ENCODE data around the gene C11orf54. TPM values are rescaled to one million over a fixed set of nuclear protein-coding genes. Genes with fewer than 3 reads are reported as not detected.

Gene C11orf54
- total RNA-seq, 1 experiment from 2014 or later, result 18.0 TPM

DNA sequence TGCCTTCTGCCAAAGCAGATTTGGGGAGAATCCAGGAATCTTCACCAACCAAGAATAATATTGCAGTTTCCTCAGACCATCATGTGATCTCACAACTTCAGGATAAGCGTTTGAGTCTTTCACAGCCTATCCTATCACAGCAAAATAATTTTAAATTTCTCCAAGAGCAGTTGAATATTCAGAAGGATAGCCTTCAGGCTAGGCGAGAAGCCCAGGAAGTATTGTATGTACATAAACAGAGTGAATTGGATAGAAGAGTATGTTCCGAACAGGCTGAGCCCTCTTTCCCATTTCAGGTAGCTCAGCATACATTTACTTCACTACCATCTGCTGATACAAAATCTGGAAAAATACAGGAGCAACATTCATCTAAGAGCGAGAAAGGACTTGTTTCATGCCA lies 43.9 kb upstream of the C11orf54 start:
- no peaks in the 10 kb centered on the region for H3K79me1 ChIP-seq (ENCODE audit: insufficient read depth, low read depth, low read length, poor library complexity, severe bottlenecking)
- TF ChIP-seq, protein P1, sequence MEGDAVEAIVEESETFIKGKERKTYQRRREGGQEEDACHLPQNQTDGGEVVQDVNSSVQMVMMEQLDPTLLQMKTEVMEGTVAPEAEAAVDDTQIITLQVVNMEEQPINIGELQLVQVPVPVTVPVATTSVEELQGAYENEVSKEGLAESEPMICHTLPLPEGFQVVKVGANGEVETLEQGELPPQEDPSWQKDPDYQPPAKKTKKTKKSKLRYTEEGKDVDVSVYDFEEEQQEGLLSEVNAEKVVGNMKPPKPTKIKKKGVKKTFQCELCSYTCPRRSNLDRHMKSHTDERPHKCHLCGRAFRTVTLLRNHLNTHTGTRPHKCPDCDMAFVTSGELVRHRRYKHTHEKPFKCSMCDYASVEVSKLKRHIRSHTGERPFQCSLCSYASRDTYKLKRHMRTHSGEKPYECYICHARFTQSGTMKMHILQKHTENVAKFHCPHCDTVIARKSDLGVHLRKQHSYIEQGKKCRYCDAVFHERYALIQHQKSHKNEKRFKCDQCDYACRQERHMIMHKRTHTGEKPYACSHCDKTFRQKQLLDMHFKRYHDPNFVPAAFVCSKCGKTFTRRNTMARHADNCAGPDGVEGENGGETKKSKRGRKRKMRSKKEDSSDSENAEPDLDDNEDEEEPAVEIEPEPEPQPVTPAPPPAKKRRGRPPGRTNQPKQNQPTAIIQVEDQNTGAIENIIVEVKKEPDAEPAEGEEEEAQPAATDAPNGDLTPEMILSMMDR (conservative IDR thresholded peaks at IDR 0.05), result no peak
- H2BK15ac ChIP-seq (ENCODE audit: low read depth, low read length), result no peak overlapping the region
- no peak overlapping the region for H3K4me3 Mint-ChIP-seq
- no peak overlapping the region for H3K27ac Mint-ChIP-seq
- H3K9me3 Mint-ChIP-seq, result no peaks in the 10 kb centered on the region
- H4K5ac ChIP-seq (ENCODE audit: insufficient read length, low read depth, low read length), result no peak overlapping the region
- no peak overlapping the region for H3K4me2 ChIP-seq (ENCODE audit: insufficient read depth, insufficient read length, low read length)
- H2BK12ac ChIP-seq (ENCODE audit: insufficient read length, low read depth, low read length), result no peak overlapping the region
- H3K27me3 Mint-ChIP-seq (ENCODE audit: low read depth), result no peaks in the 10 kb centered on the region
- H3K23ac ChIP-seq (ENCODE audit: insufficient read length, low read depth, low read length), result no peak overlapping the region
- H3K79me2 ChIP-seq (ENCODE audit: insufficient read depth, low read length), result no peaks in the 10 kb centered on the region
- no peaks in the 10 kb centered on the region for H3K4me1 ChIP-seq (ENCODE audit: insufficient read depth, low read length)
- H3T11ph ChIP-seq (ENCODE audit: low read length), result no peak overlapping the region
- no peak overlapping the region for H2BK120ac ChIP-seq (ENCODE audit: low read depth, low read length, poor library complexity, severe bottlenecking)
- no peak overlapping the region for H2AK5ac ChIP-seq (ENCODE audit: insufficient read length, low read length)
- no peak overlapping the region for H2AFZ ChIP-seq (ENCODE audit: low read length)
- no peaks in the 10 kb centered on the region for H3K23me2 ChIP-seq (ENCODE audit: insufficient read length, low read depth, low read length, poor library complexity, severe bottlenecking)
- H3K18ac ChIP-seq (ENCODE audit: insufficient read length, low read depth, low read length), result no peak overlapping the region
- no peaks in the 10 kb centered on the region for H4K20me1 ChIP-seq (ENCODE audit: control insufficient read depth, insufficient read depth, insufficient read length)
- no peak overlapping the region for H4K91ac ChIP-seq (ENCODE audit: insufficient read length, low read depth, low read length)
- H3K14ac ChIP-seq (ENCODE audit: insufficient read depth, low read length), result no peak overlapping the region
- WGBS (ENCODE audit: extremely low coverage, insufficient read length, low lambda C conversion rate), result no CpG with 5 or more reads among the region's 4 CpGs
- H3K27ac ChIP-seq (ENCODE audit: insufficient read length, low read depth, low read length), result no peak overlapping the region
- no peak overlapping the region for H3K56ac ChIP-seq (ENCODE audit: insufficient read length, low read depth, low read length)
- H4K8ac ChIP-seq (replicated peaks; ENCODE audit: insufficient read length, low read depth, low read length), result no peak overlapping the region
- H3K9ac ChIP-seq (ENCODE audit: extremely low read depth, insufficient read length, low read length), result no peak overlapping the region
- H3K4me1 Mint-ChIP-seq, result no peaks in the 10 kb centered on the region
- no peak overlapping the region for H3K4ac ChIP-seq (ENCODE audit: low read depth, low read length)
- no peak overlapping the region for H2BK20ac ChIP-seq (ENCODE audit: low read depth, low read length, poor library complexity, severe bottlenecking)
- no peaks in the 10 kb centered on the region for H3K27me3 ChIP-seq (ENCODE audit: insufficient read depth, low read length)
- H3K36me3 Mint-ChIP-seq (ENCODE audit: insufficient read depth in 1 of 3, low read depth in 3 of 3), result peaks cover 24 to 76% (median 65%) of the 10 kb centered on the region in 3 experiments; a peak in 6 of 7 replicates
- H2BK5ac ChIP-seq (ENCODE audit: insufficient read length, low read length), result no peak overlapping the region
- no peak for DNase-seq
- H3K9me3 ChIP-seq (ENCODE audit: control insufficient read depth, low read depth, low read length), result no peaks in the 10 kb centered on the region
